PC-3 (cell line): ENCODE results near the gene FOXRED1. TPM values are rescaled to one million over a fixed set of nuclear protein-coding genes. Genes with fewer than 3 reads are reported as not detected.
A peak's percentile ranks its signal among the peaks of the same experiment; 100 is the strongest.

Source experiments
- ATAC-seq: fragments of 200-7000 bp; cut with Tn5 transposase; 2 replicates; pipeline ENCODE4 v1.9.1; 2020; ENCODE audit warnings: mild to moderate bottlenecking, moderate library complexity
- BruUV-seq: library from RNA; stranded (reverse); fragments of 400-500 nt; replicated peaks from 2 replicates; lab custom pipeline; 2021; lab: Mats Ljungman, UMichigan
- CTCF ChIA-PET: fragments of 300-600 bp; sonication (Branson Sonifier 250); formaldehyde crosslinking; loops from one replicate; lab custom pipeline; 2022; ENCODE audit warnings: antibody characterized with exemption; lab: Charles Lee
- POLR2A ChIA-PET: fragments of 300-600 bp; sonication (Branson Sonifier 250); formaldehyde crosslinking; loops from one replicate; lab custom pipeline; 2022; ENCODE audit warnings: antibody characterized with exemption; ENCODE audit not compliant: unreplicated experiment; lab: Charles Lee
- DNase-seq: peaks from one replicate; pipeline ENCODE4 v3.0.0-alpha.2; 2015
- H2AFZ ChIP-seq: fragments of 300-600 bp; sonication (generic); 2 replicates; pipeline ENCODE4 v1.6.0; 2016; ENCODE audit warnings: antibody characterized with exemption, low read length
- H3F3A ChIP-seq: fragments of 300-600 bp; sonication (generic); one replicate; pipeline ENCODE4 v1.6.0; 2017; ENCODE audit warnings: antibody characterized with exemption, low read length, control low read depth, mild to moderate bottlenecking; ENCODE audit not compliant: unreplicated experiment
- H3K27ac ChIP-seq: fragments of 300-600 bp; sonication (generic); 2 replicates; pipeline ENCODE4 v1.5.1; 2016; ENCODE audit warnings: mild to moderate bottlenecking, low read length
- H3K27me3 ChIP-seq: fragments of 300-600 bp; sonication (generic); 2 replicates; pipeline ENCODE4 v1.6.1; 2016; ENCODE audit warnings: low read length, mixed read lengths
- H3K36me3 ChIP-seq: fragments of 300-600 bp; sonication (generic); 2 replicates; pipeline ENCODE4 v1.6.1; 2016; ENCODE audit warnings: low read depth, mixed run types, low read length, mixed read lengths
- H3K4me1 ChIP-seq: fragments of 300-600 bp; sonication (generic); 2 replicates; pipeline ENCODE4 v1.5.1; 2016; ENCODE audit warnings: low read length; ENCODE audit not compliant: insufficient read depth
- H3K4me2 ChIP-seq: fragments of 300-600 bp; sonication (generic); 2 replicates; pipeline ENCODE4 v1.6.0; 2016; ENCODE audit warnings: low read length
- H3K4me3 ChIP-seq: fragments of 300-600 bp; sonication (generic); 2 replicates; pipeline ENCODE4 v1.5.1; 2016; ENCODE audit warnings: mild to moderate bottlenecking, low read length, mixed read lengths
- H3K79me2 ChIP-seq: fragments of 300-600 bp; sonication (generic); 2 replicates; pipeline ENCODE4 v1.6.1; 2017; ENCODE audit warnings: low read length, mixed read lengths
- H3K9ac ChIP-seq: fragments of 300-600 bp; sonication (generic); 2 replicates; pipeline ENCODE4 v1.6.0; 2016; ENCODE audit warnings: mild to moderate bottlenecking, low read length
- H3K9me2 ChIP-seq: fragments of 300-600 bp; sonication (generic); replicated peaks from 2 replicates; pipeline ENCODE4 v1.6.1; 2016; ENCODE audit warnings: mixed run types, low read length, mixed read lengths
- H3K9me3 ChIP-seq: fragments of 300-600 bp; sonication (generic); 2 replicates; pipeline ENCODE4 v1.6.1; 2016; ENCODE audit warnings: low read length, mixed read lengths
- H4K20me1 ChIP-seq: fragments of 300-600 bp; sonication (generic); 2 replicates; pipeline ENCODE4 v1.6.1; 2016; ENCODE audit warnings: low read length, mixed read lengths
- EZH2 ChIP-seq: fragments of 300-600 bp; sonication (generic); IDR thresholded peaks from one replicate; pipeline ENCODE4 v1.6.1; 2017; ENCODE audit warnings: antibody characterized with exemption, mild to moderate bottlenecking, low read length; ENCODE audit not compliant: unreplicated experiment
- EZH2phosphoT487 ChIP-seq: fragments of 300-600 bp; sonication (generic); IDR thresholded peaks from 2 replicates; pipeline ENCODE4 v1.6.1; 2018; ENCODE audit warnings: mild to moderate bottlenecking, antibody characterized with exemption, low read length, borderline replicate concordance
- intact Hi-C: fragments of 100-400 bp; cut with micrococcal nuclease; formaldehyde crosslinking; loops from 2 replicates; pipeline ENCODE4 v1.9.0; 2023
- total RNA-seq: library from RNA; depleted of rRNA; stranded (reverse); fragments of >200 nt; gene quantifications from 2 replicates; pipeline ENCODE4 v1.2.3, GENCODE V29; 2014
- TF ChIP-seq, protein P1 (sequence below): fragments of 300-600 bp; sonication (generic); conservative IDR thresholded peaks from 2 replicates; pipeline ENCODE4 v1.5.1; 2017; ENCODE audit warnings: antibody characterized with exemption, low read depth, mild to moderate bottlenecking, low read length

Gene FOXRED1
- total RNA-seq, 1 experiment from 2014 or later = 55.6 TPM

DNA sequence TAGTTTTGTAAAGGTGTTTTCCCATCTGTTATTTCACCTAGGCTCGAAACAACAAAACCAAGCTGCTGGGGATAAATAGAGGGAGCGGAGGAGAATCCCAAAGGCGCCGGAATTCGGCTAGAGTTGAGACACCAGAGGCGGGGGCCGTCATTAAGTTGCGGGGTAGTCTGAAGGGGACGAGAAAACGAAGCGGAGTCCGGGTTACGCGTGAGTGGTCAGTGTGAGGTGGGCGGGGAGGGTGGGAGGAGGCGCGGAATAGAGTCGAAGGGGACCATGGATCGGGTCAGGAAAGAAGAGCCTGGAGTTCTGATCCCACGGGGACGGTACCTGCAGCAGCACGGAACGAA, 620 bp upstream of the FOXRED1 start:
- peak overlapping the region; percentile 96 for H3K4me3 ChIP-seq
- BruUV-seq = no TSS peak
- H4K20me1 ChIP-seq = peaks cover 5% of the 10 kb centered on the region; the same call in 1 of the 2 replicates
- CTCF ChIA-PET = no interaction called here
- peaks cover 58% of the 10 kb centered on the region for H3K79me2 ChIP-seq
- DNase-seq = no peak
- peak; percentile 33 for ATAC-seq
- H3K9me3 ChIP-seq = no peaks in the 10 kb centered on the region
- TF ChIP-seq EZH2 = no peak
- TF ChIP-seq, protein P1, sequence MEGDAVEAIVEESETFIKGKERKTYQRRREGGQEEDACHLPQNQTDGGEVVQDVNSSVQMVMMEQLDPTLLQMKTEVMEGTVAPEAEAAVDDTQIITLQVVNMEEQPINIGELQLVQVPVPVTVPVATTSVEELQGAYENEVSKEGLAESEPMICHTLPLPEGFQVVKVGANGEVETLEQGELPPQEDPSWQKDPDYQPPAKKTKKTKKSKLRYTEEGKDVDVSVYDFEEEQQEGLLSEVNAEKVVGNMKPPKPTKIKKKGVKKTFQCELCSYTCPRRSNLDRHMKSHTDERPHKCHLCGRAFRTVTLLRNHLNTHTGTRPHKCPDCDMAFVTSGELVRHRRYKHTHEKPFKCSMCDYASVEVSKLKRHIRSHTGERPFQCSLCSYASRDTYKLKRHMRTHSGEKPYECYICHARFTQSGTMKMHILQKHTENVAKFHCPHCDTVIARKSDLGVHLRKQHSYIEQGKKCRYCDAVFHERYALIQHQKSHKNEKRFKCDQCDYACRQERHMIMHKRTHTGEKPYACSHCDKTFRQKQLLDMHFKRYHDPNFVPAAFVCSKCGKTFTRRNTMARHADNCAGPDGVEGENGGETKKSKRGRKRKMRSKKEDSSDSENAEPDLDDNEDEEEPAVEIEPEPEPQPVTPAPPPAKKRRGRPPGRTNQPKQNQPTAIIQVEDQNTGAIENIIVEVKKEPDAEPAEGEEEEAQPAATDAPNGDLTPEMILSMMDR = no peak
- peak overlapping the region; percentile 96 for H3K4me2 ChIP-seq
- peaks cover 10% of the 10 kb centered on the region for H3K4me1 ChIP-seq
- H3K27me3 ChIP-seq = no peaks in the 10 kb centered on the region
- H3K9ac ChIP-seq = peak overlapping the region; percentile 97
- no peaks in the 10 kb centered on the region for H3K9me2 ChIP-seq
- H3K36me3 ChIP-seq = peaks cover 53% of the 10 kb centered on the region
- peak overlapping the region; percentile 52; the same call in 1 of the 2 replicates for H2AFZ ChIP-seq
- intact Hi-C loops = loop anchor here (1.0 to 2.0 kb wide), 2 partner anchors 36 to 57 kb away; partner anchors contain the start of genes FAM118B and RPUSD4
- POLR2A ChIA-PET = interaction anchor here (0.5 to 0.6 kb wide), 2 partner anchors 40 to 42 kb away, joined by 6 to 8 read pairs; no protein-coding TSS in a partner anchor
- no peaks in the 10 kb centered on the region for H3F3A ChIP-seq
- peak overlapping the region; percentile 61 for H3K27ac ChIP-seq

DNA sequence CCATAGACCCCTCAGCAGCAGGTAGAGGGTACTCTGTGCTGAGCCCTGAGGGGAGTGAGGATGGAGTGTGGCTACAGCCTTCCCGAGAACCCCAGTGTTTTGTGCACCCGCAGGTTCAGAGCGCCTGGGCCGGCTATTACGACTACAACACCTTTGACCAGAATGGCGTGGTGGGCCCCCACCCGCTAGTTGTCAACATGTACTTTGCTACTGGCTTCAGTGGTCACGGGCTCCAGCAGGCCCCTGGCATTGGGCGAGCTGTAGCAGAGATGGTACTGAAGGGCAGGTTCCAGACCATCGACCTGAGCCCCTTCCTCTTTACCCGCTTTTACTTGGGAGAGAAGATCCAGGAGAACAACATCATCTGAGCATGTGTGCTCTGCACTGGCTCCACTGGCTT, 8.4 kb downstream of the FOXRED1 start:
- TF ChIP-seq, protein P1 = no peak
- no peak for TF ChIP-seq EZH2
- no peak for TF ChIP-seq EZH2phosphoT487
- ATAC-seq (no peak), DNase-seq (no peak)
- no TSS peak for BruUV-seq
- Histone ChIP-seq H3K36me3 (peaks cover 45% of the 10 kb centered on the region), H3K4me1 (peaks cover 6% of the 10 kb centered on the region; the same call in 1 of the 2 replicates), H3K79me2 (no peaks in the 10 kb centered on the region), H3K4me2 (no peak overlapping the region), H3K9me3 (no peaks in the 10 kb centered on the region), H3K9me2 (no peaks in the 10 kb centered on the region), H4K20me1 (no peaks in the 10 kb centered on the region), H2AFZ (no peak overlapping the region), H3F3A (no peaks in the 10 kb centered on the region), H3K27ac (no peak overlapping the region), H3K9ac (no peak overlapping the region), H3K4me3 (no peak overlapping the region), H3K27me3 (no peaks in the 10 kb centered on the region)
- intact Hi-C loops = no loop called here
- POLR2A ChIA-PET = no interaction called here
- CTCF ChIA-PET = no interaction called here

DNA sequence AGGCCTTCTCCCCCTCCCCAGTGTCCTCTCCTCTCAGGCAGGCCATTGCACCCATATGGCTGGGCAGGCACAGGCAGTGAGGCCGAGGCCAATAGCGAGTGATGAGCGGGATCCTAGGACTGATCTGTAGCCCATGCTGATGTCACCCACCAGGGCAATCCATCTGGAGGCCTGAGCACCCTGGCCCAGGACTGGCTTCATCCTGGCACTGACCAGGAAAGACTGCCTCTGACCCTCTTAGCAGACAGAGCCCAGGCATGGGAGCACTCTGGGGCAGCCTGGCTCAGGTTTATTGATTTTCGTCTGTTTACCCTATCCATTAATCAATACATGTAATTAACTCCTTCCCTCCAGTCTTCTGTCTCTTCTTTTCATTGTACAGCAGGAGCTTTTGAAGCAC, 8.8 kb downstream of the FOXRED1 start:
- no peaks in the 10 kb centered on the region for H4K20me1 ChIP-seq
- H3K79me2 ChIP-seq = no peaks in the 10 kb centered on the region
- no peak overlapping the region for H3K9ac ChIP-seq
- H3K4me2 ChIP-seq = no peak overlapping the region
- H3K27me3 ChIP-seq = no peaks in the 10 kb centered on the region
- peaks cover 45% of the 10 kb centered on the region for H3K36me3 ChIP-seq
- no peak overlapping the region for H3K27ac ChIP-seq
- no peak overlapping the region for H2AFZ ChIP-seq
- H3F3A ChIP-seq = no peaks in the 10 kb centered on the region
- peaks cover 10% of the 10 kb centered on the region; the same call in 1 of the 2 replicates for H3K4me1 ChIP-seq
- BruUV-seq = no TSS peak
- ChIA-PET CTCF (no interaction called here), POLR2A (no interaction called here)
- H3K4me3 ChIP-seq = no peak overlapping the region
- intact Hi-C loops = no loop called here
- no peaks in the 10 kb centered on the region for H3K9me2 ChIP-seq
- TF ChIP-seq EZH2phosphoT487 (no peak), EZH2 (no peak)
- TF ChIP-seq, protein P1 = no peak
- no peaks in the 10 kb centered on the region for H3K9me3 ChIP-seq
- DNase-seq = no peak
- no peak for ATAC-seq
